Measurements from ENCODE around the gene HPGDS.

HPGDS gene

DNA sequence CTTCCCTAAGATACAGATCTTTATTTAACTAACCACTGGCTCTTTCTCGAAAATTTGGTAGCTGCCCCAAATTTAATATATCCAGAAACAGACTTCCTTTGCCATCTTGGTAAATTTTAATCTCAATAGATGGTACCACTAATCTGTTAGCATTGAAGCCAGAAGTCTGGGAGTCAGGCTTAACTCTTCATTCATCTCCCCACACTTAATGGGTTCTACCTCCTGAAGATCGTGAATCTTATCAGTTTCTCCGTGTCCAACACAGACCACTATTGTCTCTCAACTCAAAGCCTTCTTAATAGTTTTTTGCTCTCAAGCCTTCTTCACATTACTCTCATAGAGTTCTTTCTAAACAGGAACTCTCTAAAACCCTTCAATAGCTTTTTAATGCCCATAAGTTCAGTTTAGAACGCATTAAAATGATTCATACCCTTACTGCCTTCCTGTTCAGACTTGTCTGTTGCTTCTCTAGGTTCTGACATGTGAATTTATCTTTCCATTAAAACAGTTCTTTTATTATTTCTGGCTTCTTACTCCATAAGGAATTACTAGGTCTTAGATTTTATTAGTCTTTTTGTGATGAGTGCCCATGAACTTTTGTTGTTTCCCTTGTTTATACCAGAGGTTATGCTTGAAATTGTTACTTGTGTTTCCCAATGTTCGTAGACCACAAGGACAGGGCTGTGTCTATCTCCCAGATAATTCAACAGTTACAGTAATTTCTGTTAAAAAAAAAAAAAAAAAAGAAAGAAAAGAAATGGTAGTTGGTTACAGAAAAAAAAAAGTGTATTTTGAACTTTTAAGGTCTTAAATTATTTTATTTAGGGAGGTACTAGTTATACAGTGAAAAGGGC lies 80.2 kb downstream of the HPGDS start:
- TF ChIP-seq NFIC (IDR thresholded peaks at IDR 0.05) (no peak), ZBTB7A (IDR thresholded peaks at IDR 0.05; ENCODE audit: low read depth) (no peak), CEBPB (IDR thresholded peaks at IDR 0.05) (no peak), RAD21 (IDR thresholded peaks at IDR 0.05; ENCODE audit: low read depth) (no peak), TEAD4 (IDR thresholded peaks at IDR 0.05) (no peak), TAF1 (IDR thresholded peaks at IDR 0.05; ENCODE audit: low read depth) (no peak), EP300 (IDR thresholded peaks at IDR 0.05; ENCODE audit: borderline replicate concordance) (no peak), FOXM1 (IDR thresholded peaks at IDR 0.05; ENCODE audit: borderline replicate concordance, low read depth) (no peak), TCF12 (IDR thresholded peaks at IDR 0.05; ENCODE audit: low read depth) (no peak), YY1 (IDR thresholded peaks at IDR 0.05; ENCODE audit: low read depth) (no peak), EGR1 (IDR thresholded peaks at IDR 0.05) (no peak), CREB1 (IDR thresholded peaks at IDR 0.05; ENCODE audit: low read depth) (no peak)
- TF ChIP-seq, protein P1, sequence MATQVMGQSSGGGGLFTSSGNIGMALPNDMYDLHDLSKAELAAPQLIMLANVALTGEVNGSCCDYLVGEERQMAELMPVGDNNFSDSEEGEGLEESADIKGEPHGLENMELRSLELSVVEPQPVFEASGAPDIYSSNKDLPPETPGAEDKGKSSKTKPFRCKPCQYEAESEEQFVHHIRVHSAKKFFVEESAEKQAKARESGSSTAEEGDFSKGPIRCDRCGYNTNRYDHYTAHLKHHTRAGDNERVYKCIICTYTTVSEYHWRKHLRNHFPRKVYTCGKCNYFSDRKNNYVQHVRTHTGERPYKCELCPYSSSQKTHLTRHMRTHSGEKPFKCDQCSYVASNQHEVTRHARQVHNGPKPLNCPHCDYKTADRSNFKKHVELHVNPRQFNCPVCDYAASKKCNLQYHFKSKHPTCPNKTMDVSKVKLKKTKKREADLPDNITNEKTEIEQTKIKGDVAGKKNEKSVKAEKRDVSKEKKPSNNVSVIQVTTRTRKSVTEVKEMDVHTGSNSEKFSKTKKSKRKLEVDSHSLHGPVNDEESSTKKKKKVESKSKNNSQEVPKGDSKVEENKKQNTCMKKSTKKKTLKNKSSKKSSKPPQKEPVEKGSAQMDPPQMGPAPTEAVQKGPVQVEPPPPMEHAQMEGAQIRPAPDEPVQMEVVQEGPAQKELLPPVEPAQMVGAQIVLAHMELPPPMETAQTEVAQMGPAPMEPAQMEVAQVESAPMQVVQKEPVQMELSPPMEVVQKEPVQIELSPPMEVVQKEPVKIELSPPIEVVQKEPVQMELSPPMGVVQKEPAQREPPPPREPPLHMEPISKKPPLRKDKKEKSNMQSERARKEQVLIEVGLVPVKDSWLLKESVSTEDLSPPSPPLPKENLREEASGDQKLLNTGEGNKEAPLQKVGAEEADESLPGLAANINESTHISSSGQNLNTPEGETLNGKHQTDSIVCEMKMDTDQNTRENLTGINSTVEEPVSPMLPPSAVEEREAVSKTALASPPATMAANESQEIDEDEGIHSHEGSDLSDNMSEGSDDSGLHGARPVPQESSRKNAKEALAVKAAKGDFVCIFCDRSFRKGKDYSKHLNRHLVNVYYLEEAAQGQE (IDR thresholded peaks at IDR 0.05; ENCODE audit: low read depth): no peak
- TF ChIP-seq, protein P2, sequence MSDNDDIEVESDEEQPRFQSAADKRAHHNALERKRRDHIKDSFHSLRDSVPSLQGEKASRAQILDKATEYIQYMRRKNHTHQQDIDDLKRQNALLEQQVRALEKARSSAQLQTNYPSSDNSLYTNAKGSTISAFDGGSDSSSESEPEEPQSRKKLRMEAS (IDR thresholded peaks at IDR 0.05): no peak
- TF ChIP-seq, protein P3, sequence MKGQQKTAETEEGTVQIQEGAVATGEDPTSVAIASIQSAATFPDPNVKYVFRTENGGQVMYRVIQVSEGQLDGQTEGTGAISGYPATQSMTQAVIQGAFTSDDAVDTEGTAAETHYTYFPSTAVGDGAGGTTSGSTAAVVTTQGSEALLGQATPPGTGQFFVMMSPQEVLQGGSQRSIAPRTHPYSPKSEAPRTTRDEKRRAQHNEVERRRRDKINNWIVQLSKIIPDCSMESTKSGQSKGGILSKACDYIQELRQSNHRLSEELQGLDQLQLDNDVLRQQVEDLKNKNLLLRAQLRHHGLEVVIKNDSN (IDR thresholded peaks at IDR 0.05): no peak

DNA sequence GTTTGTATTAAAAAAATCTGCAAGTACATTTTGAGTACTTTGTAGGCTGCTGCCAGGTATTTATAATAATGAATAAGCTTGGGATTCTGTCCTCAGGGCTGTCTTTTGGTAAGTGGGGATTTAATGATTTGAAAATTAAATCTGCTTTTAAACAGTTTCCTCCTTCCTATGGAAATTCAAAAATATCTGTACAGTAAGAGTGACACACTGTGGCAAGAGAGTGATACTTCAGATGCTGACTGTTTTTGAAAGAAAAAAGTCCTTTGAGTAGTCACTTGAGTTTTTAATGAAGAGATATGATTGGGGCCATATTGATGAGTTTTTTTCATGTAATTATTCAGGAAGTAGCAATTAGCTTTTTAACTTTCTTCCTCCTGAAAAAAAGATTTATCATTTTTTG lies 85.8 kb downstream of the HPGDS start:
- TF ChIP-seq, protein P2 (IDR thresholded peaks at IDR 0.05): no peak
- TF ChIP-seq CREB1 (IDR thresholded peaks at IDR 0.05; ENCODE audit: low read depth) (no peak), EGR1 (IDR thresholded peaks at IDR 0.05) (no peak), RAD21 (IDR thresholded peaks at IDR 0.05; ENCODE audit: low read depth) (no peak), NFIC (IDR thresholded peaks at IDR 0.05) (no peak), TAF1 (IDR thresholded peaks at IDR 0.05; ENCODE audit: low read depth) (no peak), ZBTB7A (IDR thresholded peaks at IDR 0.05; ENCODE audit: low read depth) (no peak), CEBPB (IDR thresholded peaks at IDR 0.05) (no peak), EP300 (IDR thresholded peaks at IDR 0.05; ENCODE audit: borderline replicate concordance) (no peak), TEAD4 (IDR thresholded peaks at IDR 0.05) (no peak), FOXM1 (IDR thresholded peaks at IDR 0.05; ENCODE audit: borderline replicate concordance, low read depth) (no peak), YY1 (IDR thresholded peaks at IDR 0.05; ENCODE audit: low read depth) (no peak), TCF12 (IDR thresholded peaks at IDR 0.05; ENCODE audit: low read depth) (no peak)
- TF ChIP-seq, protein P3 (IDR thresholded peaks at IDR 0.05): no peak
- TF ChIP-seq, protein P1 (IDR thresholded peaks at IDR 0.05; ENCODE audit: low read depth): no peak

DNA sequence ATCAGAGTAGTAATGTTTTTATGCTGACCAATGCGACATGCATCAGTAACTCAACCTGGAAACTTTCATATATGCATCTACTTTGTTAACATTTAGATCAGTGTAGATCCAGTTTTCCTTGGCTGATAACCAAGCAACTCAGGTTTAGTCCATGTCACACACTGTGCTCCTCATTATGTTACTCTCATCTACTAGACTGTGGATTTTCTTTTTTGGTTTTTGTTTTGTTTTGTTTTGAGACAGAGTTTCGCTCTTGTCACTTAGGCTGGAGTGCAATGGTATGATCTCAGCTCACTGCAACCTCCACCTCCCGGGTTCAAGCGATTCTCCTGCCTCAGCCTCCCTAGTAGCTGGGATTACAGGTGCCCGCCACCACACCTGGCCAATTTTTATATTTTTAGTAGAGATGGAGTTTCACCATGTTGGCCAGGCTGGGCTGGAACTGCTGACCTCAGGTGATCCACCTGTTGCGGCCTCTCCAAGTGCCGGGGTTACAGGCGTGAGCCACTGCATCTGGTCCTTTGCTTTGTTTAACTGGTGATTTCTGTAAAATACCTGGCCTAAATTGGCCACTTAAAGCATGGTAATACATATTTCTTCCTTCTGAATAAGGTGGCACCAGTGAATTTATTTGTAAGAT lies 86.4 kb downstream of the HPGDS start:
- TF ChIP-seq RAD21 (IDR thresholded peaks at IDR 0.05; ENCODE audit: low read depth) (no peak), FOXM1 (IDR thresholded peaks at IDR 0.05; ENCODE audit: borderline replicate concordance, low read depth) (no peak), ZBTB7A (IDR thresholded peaks at IDR 0.05; ENCODE audit: low read depth) (no peak), YY1 (IDR thresholded peaks at IDR 0.05; ENCODE audit: low read depth) (no peak), CEBPB (IDR thresholded peaks at IDR 0.05) (no peak), TEAD4 (IDR thresholded peaks at IDR 0.05) (no peak), EP300 (IDR thresholded peaks at IDR 0.05; ENCODE audit: borderline replicate concordance) (no peak)
- TF ChIP-seq, protein P2 (IDR thresholded peaks at IDR 0.05): no peak
- TF ChIP-seq, protein P3 (IDR thresholded peaks at IDR 0.05): no peak
- TF ChIP-seq, protein P1 (IDR thresholded peaks at IDR 0.05; ENCODE audit: low read depth): no peak

Measured in Ishikawa (cell line).